Stimulated activated memory B cell treated with anti-CD40 and anti-IgM and Interleukin-4, amounts not matched to agents 10 μg/mL and 1 μg/mL and 100 μg/mL, for 72 hours (primary cell): ENCODE data around the gene ARHGAP15.
A peak's percentile ranks its signal among the peaks of the same experiment; 100 is the strongest.

ENCODE experiments used
- ATAC-seq: fragments of 150-1000 bp; cut with Tn5 transposase; 2 replicates; pipeline ENCODE4 v1.10.0; 2021
- H3K27ac Mint-ChIP-seq: one replicate; pipeline ENCODE4 v1.8.0; 2022; ENCODE audit warnings: mild to moderate bottlenecking, mixed read lengths
- H3K27me3 Mint-ChIP-seq: one replicate; pipeline ENCODE4 v1.8.0; 2022; ENCODE audit warnings: mixed read lengths
- H3K36me3 Mint-ChIP-seq: one replicate; pipeline ENCODE4 v1.8.0; 2022; ENCODE audit warnings: mixed read lengths
- H3K4me1 Mint-ChIP-seq: one replicate; pipeline ENCODE4 v1.8.0; 2022; ENCODE audit warnings: mixed read lengths
- H3K4me3 Mint-ChIP-seq: one replicate; pipeline ENCODE4 v1.8.0; 2022; ENCODE audit warnings: mild to moderate bottlenecking, moderate library complexity, mixed read lengths
- H3K9me3 Mint-ChIP-seq: one replicate; pipeline ENCODE4 v1.8.0; 2022; ENCODE audit warnings: mixed read lengths

ARHGAP15 gene

DNA sequence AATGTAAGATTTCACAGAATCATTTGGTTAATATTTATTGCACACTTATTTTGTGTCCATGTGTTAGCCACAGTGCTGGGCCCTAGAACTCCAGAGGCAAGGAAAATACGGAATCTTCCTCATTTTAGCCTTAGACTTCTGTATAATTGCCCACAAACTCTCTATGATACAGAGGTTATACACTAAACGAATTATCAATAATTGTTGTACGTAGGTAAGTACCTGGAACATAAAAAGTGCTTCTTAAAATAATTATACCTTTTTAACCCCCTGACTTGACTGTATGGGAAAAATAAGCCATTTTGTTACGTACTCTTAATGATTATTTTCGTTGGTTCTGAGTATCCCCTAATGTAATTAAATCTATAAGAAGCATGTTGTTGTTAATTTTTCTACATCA, 119.4 kb downstream of the ARHGAP15 start:
- no peaks in the 10 kb centered on the region for H3K27me3 Mint-ChIP-seq
- peaks cover 13% of the 10 kb centered on the region for H3K4me1 Mint-ChIP-seq
- no peaks in the 10 kb centered on the region for H3K9me3 Mint-ChIP-seq
- no peak overlapping the region for H3K4me3 Mint-ChIP-seq
- H3K27ac Mint-ChIP-seq, result no peak overlapping the region
- no peak for ATAC-seq
- peaks cover 14% of the 10 kb centered on the region for H3K36me3 Mint-ChIP-seq

DNA sequence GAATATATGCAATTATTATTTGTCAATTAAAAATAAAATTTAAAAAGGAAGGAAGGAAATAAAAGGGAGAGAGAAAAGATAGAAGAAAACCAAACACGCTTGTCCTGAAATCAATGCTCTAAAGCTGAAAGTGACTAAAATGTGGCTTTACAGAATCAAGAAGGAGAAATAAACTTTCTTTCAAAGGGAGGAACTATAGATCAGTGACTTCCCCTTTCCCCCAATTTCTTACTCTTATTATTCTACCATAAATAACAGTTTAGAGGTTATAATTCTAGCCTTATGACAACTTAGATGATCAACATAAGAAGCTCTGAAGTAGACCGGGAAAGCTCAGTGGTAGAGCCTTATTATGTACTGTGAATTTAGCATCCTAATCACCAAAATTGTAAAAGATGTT, 122.5 kb downstream of the ARHGAP15 start:
- no peak overlapping the region for H3K4me3 Mint-ChIP-seq
- H3K9me3 Mint-ChIP-seq, result no peaks in the 10 kb centered on the region
- no peaks in the 10 kb centered on the region for H3K27me3 Mint-ChIP-seq
- peaks cover 26% of the 10 kb centered on the region for H3K4me1 Mint-ChIP-seq
- no peak overlapping the region for H3K27ac Mint-ChIP-seq
- ATAC-seq, result no peak
- peaks cover 14% of the 10 kb centered on the region for H3K36me3 Mint-ChIP-seq

DNA sequence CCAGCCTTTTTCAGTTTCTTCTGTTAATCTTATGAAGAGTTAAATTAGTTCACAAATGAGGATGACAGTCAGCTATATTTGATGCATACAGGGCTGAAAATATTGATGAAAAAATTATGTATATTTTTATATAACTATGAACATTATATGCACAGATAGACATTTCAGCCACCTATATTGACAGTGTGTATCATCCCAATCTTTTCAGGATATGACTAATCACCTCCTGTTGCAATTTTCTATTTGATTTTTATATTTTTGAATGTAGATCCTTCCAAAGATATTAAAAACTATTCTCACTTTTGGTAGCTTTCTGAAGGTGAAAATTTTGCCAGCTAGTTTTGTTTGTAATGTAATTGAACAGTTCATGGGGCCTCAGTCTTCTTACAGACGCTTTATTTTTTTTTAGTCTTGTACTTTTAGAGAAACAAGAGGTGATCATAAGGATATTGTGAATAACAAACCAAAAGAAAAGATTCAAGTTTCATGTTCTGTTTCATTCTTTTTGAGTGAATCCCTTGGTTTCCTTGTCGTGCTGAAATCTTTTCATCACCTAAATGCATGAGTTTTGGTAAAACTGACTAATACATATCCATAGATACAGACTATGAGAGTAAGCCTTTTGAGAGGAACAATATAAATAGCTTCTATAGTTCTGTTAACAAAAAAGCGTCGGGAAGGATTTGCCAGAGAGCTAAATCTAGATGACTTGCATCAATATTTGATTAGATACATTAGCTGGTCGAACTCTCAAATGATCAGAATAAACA, 123.1 kb downstream of the ARHGAP15 start:
- Mint-ChIP-seq H3K27ac (no peak overlapping the region), H3K4me3 (no peak overlapping the region), H3K36me3 (peaks cover 14% of the 10 kb centered on the region), H3K9me3 (no peaks in the 10 kb centered on the region), H3K27me3 (no peaks in the 10 kb centered on the region), H3K4me1 (peaks cover 30% of the 10 kb centered on the region)
- no peak for ATAC-seq

GRCh38 chr2:143254110-143254509, 124.9 kb downstream of the ARHGAP15 start:
- Mint-ChIP-seq H3K9me3 (no peaks in the 10 kb centered on the region), H3K4me3 (no peak overlapping the region), H3K27me3 (no peaks in the 10 kb centered on the region), H3K36me3 (peaks cover 14% of the 10 kb centered on the region), H3K4me1 (peaks cover 44% of the 10 kb centered on the region), H3K27ac (peak overlapping the region; percentile 17)
- ATAC-seq, result no peak

GRCh38 chr2:143255086-143255485, 125.9 kb downstream of the ARHGAP15 start:
- peak overlapping the region; percentile 82 for H3K27ac Mint-ChIP-seq
- no peak overlapping the region for H3K4me3 Mint-ChIP-seq
- no peak for ATAC-seq
- no peaks in the 10 kb centered on the region for H3K9me3 Mint-ChIP-seq
- peaks cover 50% of the 10 kb centered on the region for H3K4me1 Mint-ChIP-seq
- no peaks in the 10 kb centered on the region for H3K27me3 Mint-ChIP-seq
- peaks cover 14% of the 10 kb centered on the region for H3K36me3 Mint-ChIP-seq

GRCh38 chr2:143255899-143256298, 126.7 kb downstream of the ARHGAP15 start:
- Mint-ChIP-seq H3K27me3 (no peaks in the 10 kb centered on the region), H3K27ac (peak overlapping the region; percentile 82), H3K36me3 (peaks cover 7% of the 10 kb centered on the region), H3K4me3 (no peak overlapping the region), H3K4me1 (peaks cover 45% of the 10 kb centered on the region), H3K9me3 (no peaks in the 10 kb centered on the region)
- ATAC-seq, result peak; percentile 27

DNA sequence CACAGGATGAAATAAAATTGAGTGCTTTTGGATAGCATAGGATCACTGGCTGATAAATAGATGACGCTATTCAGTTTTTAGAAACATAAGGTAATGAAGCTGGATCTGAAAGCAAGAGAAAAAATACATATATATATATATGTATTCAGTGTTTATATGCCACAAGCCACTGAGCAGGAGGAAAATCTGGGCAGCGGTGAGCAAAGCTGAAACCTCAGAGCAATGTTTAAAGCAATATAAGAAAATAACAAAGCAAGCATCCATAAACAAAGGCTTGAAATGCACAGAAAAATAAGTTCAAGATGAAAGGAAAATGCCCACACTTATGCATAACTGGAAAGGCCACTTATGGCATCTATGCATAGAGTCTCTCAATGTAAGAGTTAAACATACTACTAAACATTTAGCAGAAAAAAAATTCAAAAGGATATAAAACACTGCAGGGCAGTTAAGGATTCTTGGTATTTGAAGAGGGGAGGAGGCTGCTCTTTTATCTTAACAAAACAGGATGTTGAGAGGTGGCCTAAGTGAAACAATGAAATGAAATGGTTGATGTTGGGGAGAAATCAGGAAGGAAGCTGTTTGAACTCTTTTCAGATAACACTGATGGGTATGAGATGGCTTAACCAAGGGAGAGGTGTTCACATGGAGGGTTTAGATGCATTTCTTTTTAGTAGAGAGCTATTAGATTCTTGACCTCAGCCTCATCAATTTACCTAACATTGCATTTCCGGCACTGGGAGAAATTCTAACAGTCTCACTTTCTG, 129.1 kb downstream of the ARHGAP15 start:
- Mint-ChIP-seq H3K36me3 (no peaks in the 10 kb centered on the region), H3K4me1 (peaks cover 57% of the 10 kb centered on the region), H3K4me3 (peak overlapping the region; percentile 13), H3K27me3 (no peaks in the 10 kb centered on the region), H3K27ac (peak overlapping the region; percentile 82), H3K9me3 (no peaks in the 10 kb centered on the region)
- ATAC-seq, result peak; percentile 56

DNA sequence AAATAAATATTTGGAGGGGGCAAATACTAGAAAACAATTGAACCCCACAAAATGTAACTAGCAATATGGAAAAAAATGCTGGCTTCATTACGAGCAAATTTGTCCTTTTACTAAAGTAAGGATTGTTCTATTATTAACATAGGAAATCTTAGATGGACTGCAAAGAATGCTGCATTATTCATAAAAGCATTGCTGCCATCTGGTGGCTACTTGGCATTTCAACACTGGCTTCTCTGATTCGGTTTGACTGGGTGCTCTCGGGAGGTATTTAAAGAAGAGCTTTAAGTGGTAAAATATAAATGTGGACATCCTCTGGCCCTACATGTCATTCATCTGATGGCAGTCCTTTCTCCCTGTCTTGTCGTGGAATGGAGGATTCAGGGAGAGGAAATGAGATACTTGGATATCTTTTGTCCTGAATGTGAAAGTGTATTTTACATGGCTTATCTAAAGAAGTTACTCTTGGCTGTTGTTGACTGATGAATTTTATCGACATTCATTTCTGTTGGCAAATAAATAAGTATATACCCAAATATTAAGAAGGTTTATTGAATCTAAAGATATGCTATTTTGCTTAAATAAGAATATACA, 130.2 kb downstream of the ARHGAP15 start:
- H3K4me1 Mint-ChIP-seq, result peaks cover 58% of the 10 kb centered on the region

GRCh38 chr2:143261986-143262385, 132.8 kb downstream of the ARHGAP15 start:
- Mint-ChIP-seq H3K4me1 (peaks cover 42% of the 10 kb centered on the region), H3K4me3 (no peak overlapping the region), H3K27ac (peak overlapping the region; percentile 60), H3K36me3 (peaks cover 4% of the 10 kb centered on the region), H3K9me3 (peaks cover 3% of the 10 kb centered on the region), H3K27me3 (no peaks in the 10 kb centered on the region)
- ATAC-seq, result peak; percentile 92

More for the DNA sequence above, 130.2 kb downstream of the ARHGAP15 start:
- H3K27ac Mint-ChIP-seq, result peak overlapping the region; percentile 57
- no peak for ATAC-seq
- H3K27me3 Mint-ChIP-seq, result no peaks in the 10 kb centered on the region
- no peaks in the 10 kb centered on the region for H3K9me3 Mint-ChIP-seq
- no peak overlapping the region for H3K4me3 Mint-ChIP-seq
- H3K36me3 Mint-ChIP-seq, result no peaks in the 10 kb centered on the region

DNA sequence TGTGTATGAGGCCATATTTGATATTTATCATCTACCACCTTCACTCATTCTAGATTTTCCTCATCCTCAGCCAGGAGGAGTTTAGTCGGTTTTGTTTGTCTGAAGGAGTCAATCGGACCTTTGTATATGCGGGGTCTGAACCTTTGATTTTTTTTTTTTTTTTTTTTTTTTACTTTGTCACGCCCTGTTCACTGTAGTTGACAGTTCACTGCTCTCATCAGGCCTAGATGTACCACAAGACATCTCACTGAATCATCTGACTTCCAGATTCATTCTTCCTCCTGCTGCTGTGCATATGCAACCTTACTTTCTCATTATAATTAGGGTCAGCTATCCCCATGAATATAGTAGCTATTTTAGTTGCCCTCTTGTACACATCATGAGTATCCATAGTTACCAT, 133.2 kb downstream of the ARHGAP15 start:
- no peak for ATAC-seq
- Mint-ChIP-seq H3K4me3 (no peak overlapping the region), H3K27me3 (no peaks in the 10 kb centered on the region), H3K27ac (peak overlapping the region; percentile 60), H3K9me3 (peaks cover 3% of the 10 kb centered on the region), H3K36me3 (peaks cover 8% of the 10 kb centered on the region), H3K4me1 (peaks cover 41% of the 10 kb centered on the region)

DNA sequence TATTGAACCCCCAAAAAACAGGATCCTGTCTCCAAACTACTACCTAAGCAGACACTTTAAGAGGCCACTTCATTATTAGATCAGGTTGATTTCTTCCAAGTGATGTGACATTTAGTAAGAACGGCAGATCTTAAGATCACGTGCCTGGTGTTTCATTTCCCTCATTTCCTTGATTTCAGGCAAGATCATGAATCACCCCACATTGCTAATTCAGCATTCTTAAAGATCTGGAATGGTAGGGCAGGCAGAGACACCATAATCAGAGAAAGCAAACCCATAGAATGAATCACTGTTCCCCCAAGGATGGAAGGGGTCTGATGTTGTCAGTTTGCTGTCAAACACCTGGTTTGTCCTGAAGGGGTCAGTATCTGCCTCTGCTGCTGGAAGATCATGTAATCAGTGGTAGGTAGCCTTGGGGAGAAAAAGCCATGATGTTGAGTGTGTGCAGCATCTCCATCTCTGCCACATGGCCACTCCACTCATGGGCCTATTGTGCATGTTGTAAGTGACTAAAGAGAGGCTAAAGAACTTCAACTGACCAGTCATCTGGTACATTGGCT, 133.9 kb downstream of the ARHGAP15 start:
- H3K4me1 Mint-ChIP-seq, result peaks cover 35% of the 10 kb centered on the region
- H3K27me3 Mint-ChIP-seq, result no peaks in the 10 kb centered on the region

GRCh38 chr2:143264851-143265250, 135.6 kb downstream of the ARHGAP15 start:
- ATAC-seq, result no peak
- H3K4me1 Mint-ChIP-seq, result peaks cover 21% of the 10 kb centered on the region
- H3K27me3 Mint-ChIP-seq, result no peaks in the 10 kb centered on the region
- H3K36me3 Mint-ChIP-seq, result peaks cover 8% of the 10 kb centered on the region
- peaks cover 3% of the 10 kb centered on the region for H3K9me3 Mint-ChIP-seq
- no peak overlapping the region for H3K4me3 Mint-ChIP-seq
- H3K27ac Mint-ChIP-seq, result no peak overlapping the region

More for the DNA sequence above, 133.9 kb downstream of the ARHGAP15 start:
- Mint-ChIP-seq H3K9me3 (peaks cover 3% of the 10 kb centered on the region), H3K4me3 (no peak overlapping the region), H3K36me3 (peaks cover 8% of the 10 kb centered on the region), H3K27ac (peak overlapping the region; percentile 60)
- no peak for ATAC-seq

DNA sequence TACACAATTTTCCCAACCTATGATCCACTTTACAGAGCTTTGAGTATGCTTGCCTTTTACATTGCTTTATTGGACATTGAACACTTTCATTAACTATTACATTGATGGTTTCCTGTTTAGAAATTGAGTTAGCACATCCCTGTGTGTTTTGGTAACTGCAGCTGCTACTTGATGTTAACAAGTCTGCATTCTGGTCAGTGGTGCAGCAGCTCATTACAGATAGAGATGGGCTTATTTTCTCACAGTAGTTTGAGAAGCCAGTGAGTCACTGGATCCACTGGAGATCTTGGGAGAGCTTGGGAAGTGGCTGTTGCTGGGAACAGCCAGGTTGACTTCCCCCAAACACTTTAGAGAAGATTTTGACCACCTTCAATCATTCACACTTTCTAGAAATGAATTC, 150.5 kb downstream of the ARHGAP15 start:
- peaks cover 12% of the 10 kb centered on the region for H3K36me3 Mint-ChIP-seq
- no peak overlapping the region for H3K27ac Mint-ChIP-seq
- peaks cover 17% of the 10 kb centered on the region for H3K4me1 Mint-ChIP-seq
- H3K4me3 Mint-ChIP-seq, result no peak overlapping the region
- no peak for ATAC-seq
- H3K9me3 Mint-ChIP-seq, result no peaks in the 10 kb centered on the region
- no peaks in the 10 kb centered on the region for H3K27me3 Mint-ChIP-seq

DNA sequence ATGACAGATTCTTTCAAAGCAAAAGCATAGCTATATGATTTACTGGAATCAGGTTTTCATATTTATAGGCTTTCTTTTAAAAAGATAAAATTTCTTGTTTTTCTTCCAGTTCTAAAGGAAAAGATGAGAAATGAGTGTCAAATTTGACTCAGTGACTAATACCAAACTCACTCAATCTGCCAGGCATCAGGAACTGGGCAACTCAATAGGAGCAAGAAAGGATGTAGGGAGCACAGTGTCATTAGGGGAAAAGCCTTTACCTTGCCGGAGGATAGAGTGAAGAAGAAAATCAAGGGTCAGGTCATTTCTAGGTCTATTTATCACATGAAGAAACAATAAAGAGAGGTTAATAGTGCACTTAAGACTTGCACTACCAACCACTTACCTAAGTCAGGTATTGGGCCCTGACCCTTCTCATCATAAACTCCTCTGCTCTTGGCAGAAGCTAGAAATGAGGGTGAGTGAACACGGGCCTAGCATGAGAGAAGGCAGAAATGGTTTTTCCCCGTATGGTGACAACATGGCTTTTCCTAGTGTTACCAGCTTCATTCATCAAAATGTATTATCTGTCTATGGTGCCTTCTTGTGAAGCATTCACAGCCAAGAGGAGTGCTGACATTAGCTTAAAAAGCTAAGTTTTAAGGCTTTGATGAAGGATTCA, 151.0 kb downstream of the ARHGAP15 start:
- ATAC-seq, result no peak
- Mint-ChIP-seq H3K27ac (no peak overlapping the region), H3K4me1 (peaks cover 17% of the 10 kb centered on the region)

GRCh38 chr2:143282684-143283083, 153.5 kb downstream of the ARHGAP15 start:
- H3K4me1 Mint-ChIP-seq, result peaks cover 6% of the 10 kb centered on the region

More for the DNA sequence above, 151.0 kb downstream of the ARHGAP15 start:
- Mint-ChIP-seq H3K4me3 (no peak overlapping the region), H3K9me3 (no peaks in the 10 kb centered on the region), H3K27me3 (no peaks in the 10 kb centered on the region), H3K36me3 (peaks cover 12% of the 10 kb centered on the region)

More at GRCh38 chr2:143282684-143283083, 153.5 kb downstream of the ARHGAP15 start:
- Mint-ChIP-seq H3K4me3 (no peak overlapping the region), H3K36me3 (peaks cover 6% of the 10 kb centered on the region), H3K27ac (no peak overlapping the region), H3K9me3 (no peaks in the 10 kb centered on the region), H3K27me3 (no peaks in the 10 kb centered on the region)
- ATAC-seq, result no peak
